Esophagus squamous epithelium (tissue), 5 donors: Measurements from ENCODE around the gene LCN10. TPM values are rescaled to one million over a fixed set of nuclear protein-coding genes. Genes with fewer than 3 reads are reported as not detected.

ENCODE experiments used
- DNase-seq: peaks from one replicate; lab custom pipeline; 2025; lab: John Stamatoyannopoulos, UW
- H3K27ac ChIP-seq, 4 donors: fragments of 200-600 bp; sonication (generic); one replicate each; pipeline ENCODE4 v1.5.1; 2016 to 2019; ENCODE audit warnings: mild to moderate bottlenecking in 1 of 4
- H3K27me3 ChIP-seq, 4 donors: fragments of 200-600 bp; sonication (generic); 1 replicate in 3 of 4; 2 replicates in 1 of 4; pipeline versions ENCODE4 v1.5.1 to v1.6.0; 2017 to 2021; ENCODE audit warnings: antibody characterized with exemption in 1 of 4
- H3K36me3 ChIP-seq, 3 donors: fragments of 200-600 bp; sonication (generic); one replicate each; pipeline ENCODE4 v1.5.1; 2016 to 2019
- H3K4me1 ChIP-seq, 3 donors: fragments of 200-600 bp; sonication (generic); one replicate each; pipeline ENCODE4 v1.5.1; 2017 to 2019
- H3K4me3 ChIP-seq, 4 donors: fragments of 200-600 bp; sonication (generic); 1 replicate in 3 of 4; 2 replicates in 1 of 4; pipeline ENCODE4 v1.5.1; 2016 to 2019; ENCODE audit warnings: mild to moderate bottlenecking in 2 of 4, moderate library complexity in 1 of 4
- H3K9me3 ChIP-seq, 3 donors: fragments of 200-600 bp; sonication (generic); one replicate each; pipeline ENCODE4 v1.5.1; 2016 to 2019
- POLR2A ChIP-seq, 4 donors: fragments of 450-650 bp; IDR thresholded peaks; one replicate each; pipeline ENCODE4 v1.6.1; 2017; ENCODE audit warnings: antibody characterized with exemption in 4 of 4, mild to moderate bottlenecking in 4 of 4, moderate library complexity in 3 of 4
- WGBS, 2 donors: methylation state at CpG; one replicate each; pipeline ENCODE4 v1.1.5; 2018; 5-methylcytosine and 5-hydroxymethylcytosine counted together
- intact Hi-C: fragments of 100-400 bp; cut with DNase I; formaldehyde crosslinking; loops from one replicate; pipeline ENCODE4 v1.15.0; 2022
- total RNA-seq, 4 donors: library from RNA; depleted of rRNA; stranded (reverse); fragments of >200 nt; gene quantifications; one replicate each; pipeline ENCODE4 v1.1.0, GENCODE V29; 2016
- TF ChIP-seq, protein P1 (sequence below), 6 experiments: fragments of 450-650 bp in 4 of 6; fragments of 200-600 bp in 2 of 6; sonication (generic) in 2 of 6; IDR thresholded peaks; one replicate each; pipeline ENCODE4 v1.5.1; 2016 to 2019; ENCODE audit warnings: antibody characterized with exemption in 6 of 6, mild to moderate bottlenecking in 4 of 6, moderate library complexity in 4 of 6
- donor health status: DM: yes; HTN: yes; CAD: no.

Gene LCN10
- total RNA-seq, 4 donors from 2014 or later, result 0.64 to 3.8 (median 2.2) TPM

DNA sequence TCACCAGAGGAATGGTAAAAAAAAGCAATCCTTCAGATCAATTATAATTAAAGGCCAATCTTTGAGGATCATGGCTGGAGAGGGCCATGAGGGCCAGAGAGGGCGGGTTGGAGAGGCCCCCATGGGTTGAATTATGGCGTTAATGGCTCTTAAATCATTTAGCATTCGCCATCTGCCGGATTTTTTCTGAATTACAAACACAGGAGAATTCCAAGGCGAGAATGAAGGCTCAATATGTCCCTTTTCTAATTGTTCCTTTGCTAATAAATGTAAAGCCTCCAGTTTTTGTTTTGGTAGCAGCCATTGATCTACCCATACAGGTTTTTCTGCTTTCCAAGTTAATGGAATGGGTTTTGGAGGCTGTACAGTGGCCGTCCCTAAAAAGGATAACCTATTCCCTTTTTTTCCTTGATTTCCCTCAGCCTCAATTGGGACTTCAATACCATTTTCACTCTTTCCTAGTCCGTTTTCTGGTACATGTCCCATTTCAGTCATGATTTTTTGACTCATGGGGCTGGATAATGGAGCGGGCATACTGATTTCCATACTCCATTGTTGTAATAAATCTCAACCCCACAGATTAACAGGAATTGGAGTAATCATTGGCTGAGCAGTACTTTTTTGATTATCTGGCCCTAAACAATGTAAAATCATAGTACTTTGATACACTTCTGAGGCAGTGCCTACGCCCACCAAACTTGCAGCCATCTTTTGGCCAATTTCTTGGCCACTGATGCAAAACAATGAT lies 41.7 kb upstream of the LCN10 start:
- WGBS, 2 donors, result 22 to 32% methylated on average over 8 to 9 of the region's 9 CpGs
- no peak overlapping the region for H3K27ac ChIP-seq
- intact Hi-C loops, result loop anchor here (5.0 kb wide), 1 partner anchor 248 kb away; the partner anchor contains the start of gene FUT7
- H3K9me3 ChIP-seq, result no peaks in the 10 kb centered on the region
- H3K36me3 ChIP-seq, result no peaks in the 10 kb centered on the region
- TF ChIP-seq POLR2A (IDR thresholded peaks at IDR 0.05), result no peak
- TF ChIP-seq, protein P1, sequence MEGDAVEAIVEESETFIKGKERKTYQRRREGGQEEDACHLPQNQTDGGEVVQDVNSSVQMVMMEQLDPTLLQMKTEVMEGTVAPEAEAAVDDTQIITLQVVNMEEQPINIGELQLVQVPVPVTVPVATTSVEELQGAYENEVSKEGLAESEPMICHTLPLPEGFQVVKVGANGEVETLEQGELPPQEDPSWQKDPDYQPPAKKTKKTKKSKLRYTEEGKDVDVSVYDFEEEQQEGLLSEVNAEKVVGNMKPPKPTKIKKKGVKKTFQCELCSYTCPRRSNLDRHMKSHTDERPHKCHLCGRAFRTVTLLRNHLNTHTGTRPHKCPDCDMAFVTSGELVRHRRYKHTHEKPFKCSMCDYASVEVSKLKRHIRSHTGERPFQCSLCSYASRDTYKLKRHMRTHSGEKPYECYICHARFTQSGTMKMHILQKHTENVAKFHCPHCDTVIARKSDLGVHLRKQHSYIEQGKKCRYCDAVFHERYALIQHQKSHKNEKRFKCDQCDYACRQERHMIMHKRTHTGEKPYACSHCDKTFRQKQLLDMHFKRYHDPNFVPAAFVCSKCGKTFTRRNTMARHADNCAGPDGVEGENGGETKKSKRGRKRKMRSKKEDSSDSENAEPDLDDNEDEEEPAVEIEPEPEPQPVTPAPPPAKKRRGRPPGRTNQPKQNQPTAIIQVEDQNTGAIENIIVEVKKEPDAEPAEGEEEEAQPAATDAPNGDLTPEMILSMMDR (IDR thresholded peaks at IDR 0.05), result peak; percentile 44 to 67 (median 56)
- no peaks in the 10 kb centered on the region for H3K27me3 ChIP-seq
- H3K4me3 ChIP-seq, result no peak overlapping the region
- DNase-seq, result no peak
- peaks cover 0 to 7% (median 0%) of the 10 kb centered on the region in 3 donors for H3K4me1 ChIP-seq

DNA sequence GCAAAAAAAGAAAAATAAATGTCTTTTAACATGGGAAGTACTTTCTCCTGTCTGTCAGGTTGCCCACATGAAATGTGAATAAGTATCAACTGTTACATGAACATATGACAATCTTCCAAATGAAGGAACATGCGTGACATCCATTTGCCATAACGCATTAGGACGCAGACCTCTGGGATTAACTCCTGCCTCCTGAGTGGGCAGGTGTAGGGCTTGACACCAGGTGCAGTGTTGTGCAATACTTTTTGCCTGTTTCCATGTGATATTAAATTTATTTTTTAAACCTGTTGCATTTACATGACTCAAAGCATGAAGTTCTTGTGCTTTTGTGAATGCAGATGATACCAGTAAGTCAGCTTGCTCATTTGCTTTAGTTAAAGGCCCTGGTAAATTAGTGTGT lies 39.7 kb upstream of the LCN10 start:
- H3K27me3 ChIP-seq, result no peaks in the 10 kb centered on the region
- TF ChIP-seq POLR2A (IDR thresholded peaks at IDR 0.05), result no peak
- TF ChIP-seq, protein P1 (IDR thresholded peaks at IDR 0.05), result no peak
- intact Hi-C loops, result loop anchor here (5.0 kb wide), 1 partner anchor 250 kb away; the partner anchor contains the start of gene FUT7
- no peak overlapping the region for H3K4me3 ChIP-seq
- H3K9me3 ChIP-seq, result no peaks in the 10 kb centered on the region
- whole genome bisulfite sequencing, 2 donors, result 50 to 88% methylated on average over 3 of the region's 3 CpGs
- H3K27ac ChIP-seq, result no peak overlapping the region
- H3K4me1 ChIP-seq, result peaks cover 0 to 2% (median 0%) of the 10 kb centered on the region in 3 donors
- H3K36me3 ChIP-seq, result no peaks in the 10 kb centered on the region
- DNase-seq, result no peak

DNA sequence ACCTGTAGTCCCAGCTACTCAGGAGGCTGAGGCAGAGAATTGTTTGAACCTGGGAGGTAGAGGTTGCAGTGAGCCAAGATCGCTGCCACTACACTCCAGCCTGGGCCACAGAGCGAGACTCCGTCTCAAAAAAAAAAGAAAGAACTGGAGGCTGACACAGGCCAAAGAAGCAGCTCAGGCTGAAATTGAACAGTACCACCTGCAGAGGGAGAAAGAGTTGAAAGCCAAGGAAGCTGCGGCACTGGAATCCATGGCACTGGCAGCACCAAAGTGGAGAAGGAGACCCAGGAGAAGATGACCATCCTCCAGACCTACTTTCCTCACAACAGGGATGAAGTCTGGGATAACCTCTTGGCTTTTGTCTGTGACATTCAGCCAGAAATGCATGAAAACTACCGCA lies 37.1 kb upstream of the LCN10 start:
- no peak for TF ChIP-seq POLR2A (IDR thresholded peaks at IDR 0.05)
- TF ChIP-seq, protein P1 (IDR thresholded peaks at IDR 0.05), result no peak
- no peak for DNase-seq
- H3K4me3 ChIP-seq, result no peak overlapping the region
- H3K4me1 ChIP-seq, result no peaks in the 10 kb centered on the region
- H3K27me3 ChIP-seq, result no peaks in the 10 kb centered on the region
- no peaks in the 10 kb centered on the region for H3K9me3 ChIP-seq
- intact Hi-C loops, result loop anchor here (5.0 kb wide), 1 partner anchor 252 kb away; the partner anchor contains the start of gene FUT7
- H3K27ac ChIP-seq, result no peak overlapping the region
- no peaks in the 10 kb centered on the region for H3K36me3 ChIP-seq
- WGBS, 2 donors, result 56 to 71% methylated on average over 5 of the region's 5 CpGs

DNA sequence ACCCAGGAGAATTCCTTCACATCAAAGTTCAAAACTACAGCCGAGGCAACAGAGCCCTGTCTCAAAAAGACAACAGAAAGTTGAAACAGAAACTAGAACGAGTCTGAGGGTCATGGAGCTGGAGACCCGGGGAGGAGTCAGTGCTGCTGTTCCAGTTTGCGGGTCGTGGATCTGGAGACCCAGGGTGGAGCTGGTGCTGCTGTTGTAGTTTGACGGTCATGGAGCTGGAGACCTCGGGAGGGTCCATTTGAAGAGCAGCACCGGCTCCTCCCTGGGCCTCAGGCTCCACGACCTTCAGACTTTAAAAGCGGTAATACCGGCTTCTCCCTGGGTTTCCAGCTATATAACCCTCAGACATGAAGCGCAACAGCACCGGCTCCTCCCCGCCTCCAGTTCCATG lies 34.6 kb upstream of the LCN10 start:
- Histone ChIP-seq H3K4me3 (no peak overlapping the region), H3K36me3 (no peaks in the 10 kb centered on the region), H3K27me3 (no peaks in the 10 kb centered on the region), H3K9me3 (peaks cover 0 to 8% (median 0%) of the 10 kb centered on the region in 3 donors), H3K4me1 (no peaks in the 10 kb centered on the region), H3K27ac (no peak overlapping the region)
- intact Hi-C loops, result no loop called here
- DNase-seq, result no peak
- TF ChIP-seq, protein P1 (IDR thresholded peaks at IDR 0.05), result no peak
- no peak for TF ChIP-seq POLR2A (IDR thresholded peaks at IDR 0.05)
- 76 to 79% methylated on average over 12 to 14 of the region's 14 CpGs for WGBS, 2 donors

DNA sequence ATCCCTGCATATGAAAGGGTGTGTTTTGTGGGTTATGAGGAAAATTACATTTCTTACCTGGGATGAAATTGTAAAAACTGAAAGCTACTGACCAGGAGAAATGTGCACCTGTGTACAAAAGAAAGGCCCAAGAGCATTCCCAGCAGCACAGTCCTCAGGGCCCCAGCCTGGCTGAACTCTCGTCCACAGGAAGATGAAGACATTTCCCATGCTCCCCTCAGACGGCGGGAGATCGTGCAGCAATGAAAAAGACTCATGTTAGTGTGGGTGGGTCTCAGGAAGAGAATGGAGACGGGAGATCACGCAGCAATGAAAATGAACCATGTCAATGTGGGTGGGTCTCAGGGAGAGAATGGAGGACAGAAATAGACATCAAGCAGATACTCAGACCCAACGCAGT lies 34.2 kb upstream of the LCN10 start:
- no peak overlapping the region for H3K4me3 ChIP-seq
- intact Hi-C loops, result no loop called here
- no peak for DNase-seq
- H3K27me3 ChIP-seq, result no peaks in the 10 kb centered on the region
- H3K36me3 ChIP-seq, result no peaks in the 10 kb centered on the region
- H3K9me3 ChIP-seq, result peaks cover 0 to 8% (median 0%) of the 10 kb centered on the region in 3 donors
- 48 to 61% methylated on average over 7 of the region's 7 CpGs for WGBS, 2 donors
- TF ChIP-seq, protein P1 (IDR thresholded peaks at IDR 0.05), result no peak
- TF ChIP-seq POLR2A (IDR thresholded peaks at IDR 0.05), result no peak
- H3K4me1 ChIP-seq, result no peaks in the 10 kb centered on the region
- no peak overlapping the region for H3K27ac ChIP-seq
